HG02610 (cell line): ENCODE measurements around the gene LITAFD.

Experiments
- ATAC-seq: cut with Tn5 transposase; IDR thresholded peaks from one replicate; pipeline ENCODE4 v1.9.1; 2021; ENCODE audit warnings: mild to moderate bottlenecking, moderate library complexity; ENCODE audit not compliant: unreplicated experiment

The LITAFD gene

DNA sequence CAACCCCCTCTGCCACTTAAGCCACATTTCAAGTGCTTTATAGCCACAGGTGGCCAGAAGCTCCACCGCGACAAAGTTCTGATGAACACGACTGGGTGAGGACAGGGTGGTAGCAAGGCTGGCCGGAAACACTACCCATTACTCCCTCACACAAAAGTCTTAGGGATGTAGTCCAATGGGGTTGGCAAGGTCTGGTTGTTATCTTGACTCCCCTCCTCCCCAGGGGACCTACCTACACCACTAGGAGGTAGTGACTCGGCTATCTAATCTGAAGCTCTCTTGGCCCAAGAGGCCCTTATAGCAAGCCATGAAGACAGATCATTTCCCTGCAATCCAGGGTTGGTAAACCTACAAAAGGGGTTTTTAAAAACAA, 8.4 kb downstream of the LITAFD start:
- ATAC-seq = no peak

DNA sequence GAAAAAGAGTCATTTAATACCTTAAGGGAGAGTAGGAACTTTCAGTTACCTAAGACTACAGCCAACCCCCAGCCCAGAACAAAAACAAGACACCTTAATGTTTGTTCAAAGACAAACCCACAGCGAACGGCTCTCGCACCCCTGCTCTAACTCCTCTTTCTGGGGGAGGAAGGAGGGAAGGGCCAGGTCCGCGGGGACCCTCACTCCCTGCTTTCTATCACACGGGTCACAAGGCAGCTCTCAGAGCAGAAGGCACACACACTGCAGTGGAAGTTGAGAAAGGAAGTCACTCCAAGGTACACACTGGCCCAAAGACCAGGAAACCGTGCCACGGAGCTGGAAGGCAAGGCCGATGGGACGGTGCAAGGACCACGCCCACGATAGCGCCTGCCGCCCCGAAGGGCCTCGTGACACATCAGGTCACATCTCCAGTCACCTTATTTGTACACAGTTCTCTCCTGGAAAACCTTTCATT, 10.0 kb downstream of the LITAFD start:
- ATAC-seq = peak; percentile 25

DNA sequence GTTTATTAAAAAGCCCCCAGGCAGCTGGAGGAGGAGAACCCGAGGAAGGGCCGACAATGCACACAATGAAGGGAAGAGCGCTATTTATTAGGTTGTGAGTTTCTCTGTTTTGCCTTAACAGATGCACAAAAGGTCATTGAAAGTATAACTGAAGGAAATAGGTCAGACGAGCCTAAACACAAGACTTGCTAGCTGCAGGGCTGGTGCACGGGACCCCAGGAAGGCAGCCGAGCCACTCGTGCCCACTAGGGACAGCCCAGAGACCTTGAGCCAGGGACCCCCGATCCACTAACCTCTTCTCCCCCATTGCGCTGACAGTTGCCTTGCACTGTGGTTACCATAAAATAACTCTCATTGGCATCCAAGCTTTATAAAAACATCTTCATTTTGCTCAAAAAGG, 11.3 kb downstream of the LITAFD start:
- ATAC-seq = no peak

DNA sequence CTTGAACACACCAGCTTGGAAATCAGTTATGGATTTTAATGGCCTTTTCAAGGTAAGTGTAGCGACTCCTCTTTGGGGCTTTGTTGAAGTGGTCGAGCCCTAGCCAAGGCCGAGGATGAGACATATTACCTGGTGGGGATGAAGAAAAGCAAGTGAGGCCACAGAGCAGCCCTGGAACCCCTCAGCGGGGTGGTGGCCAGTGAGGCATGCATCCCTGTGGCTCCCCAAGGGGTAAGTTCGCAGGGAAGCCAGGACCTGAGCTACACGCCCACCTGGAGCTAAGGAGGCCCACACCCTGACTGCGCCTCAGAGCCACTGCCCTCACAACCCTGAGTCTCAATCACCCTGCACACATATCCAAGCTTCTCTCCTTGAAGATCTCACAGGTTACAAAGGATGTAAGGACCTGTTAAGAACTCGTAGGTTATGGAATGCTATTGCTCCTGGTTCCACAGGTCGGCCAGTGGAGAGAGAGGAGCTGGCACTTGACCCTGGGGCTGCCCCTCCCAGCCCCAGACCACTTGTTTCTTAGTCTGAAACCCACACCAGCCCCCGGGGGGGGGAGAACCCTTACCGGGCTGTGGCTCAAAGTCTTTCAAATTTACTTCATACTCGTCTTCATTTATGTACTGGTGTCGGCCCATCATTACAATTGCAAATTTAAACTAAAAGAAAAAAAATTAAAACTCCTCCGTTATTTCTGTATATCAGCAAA, 12.0 kb downstream of the LITAFD start:
- ATAC-seq = no peak

GRCh38 chr16:8894736-8895334, 12.7 kb downstream of the LITAFD start:
- no peak for ATAC-seq

GRCh38 chr16:8898660-8899318, 16.6 kb downstream of the LITAFD start:
- no peak for ATAC-seq

GRCh38 chr16:8899709-8900317, 17.7 kb downstream of the LITAFD start:
- ATAC-seq = no peak

GRCh38 chr16:8900343-8900742, 18.2 kb downstream of the LITAFD start:
- no peak for ATAC-seq

DNA sequence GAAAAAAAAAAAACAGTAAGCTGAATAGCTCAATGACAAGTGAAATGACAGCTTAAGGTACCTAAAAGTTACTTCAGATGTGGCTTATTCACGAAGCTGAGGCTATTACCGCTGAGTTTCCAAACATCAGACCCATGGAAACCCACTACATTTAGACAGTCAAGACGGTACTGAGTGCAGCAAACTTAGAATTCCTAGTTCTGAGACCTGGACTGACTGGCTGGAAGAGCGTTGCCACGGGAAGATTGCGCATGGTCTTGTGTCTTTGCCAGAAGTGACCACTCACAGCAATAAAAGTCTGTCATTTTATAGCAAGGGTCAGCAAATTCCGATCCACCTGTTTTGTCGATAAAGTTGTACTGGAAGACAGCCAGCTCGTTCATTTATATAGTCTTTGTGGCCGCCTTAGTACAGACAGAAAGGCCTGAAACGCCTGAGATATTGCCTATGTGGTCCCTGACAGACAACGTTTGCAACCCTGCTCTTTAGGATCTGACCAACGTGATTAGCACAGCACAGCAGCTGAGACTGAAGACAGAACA, 19.2 kb downstream of the LITAFD start:
- no peak for ATAC-seq

- no peak for ATAC-seq
These were observed 20.9 kb downstream of the LITAFD start for GRCh38 chr16:8903004-8903403.

GRCh38 chr16:8904018-8904430, 21.9 kb downstream of the LITAFD start:
- ATAC-seq = no peak

DNA sequence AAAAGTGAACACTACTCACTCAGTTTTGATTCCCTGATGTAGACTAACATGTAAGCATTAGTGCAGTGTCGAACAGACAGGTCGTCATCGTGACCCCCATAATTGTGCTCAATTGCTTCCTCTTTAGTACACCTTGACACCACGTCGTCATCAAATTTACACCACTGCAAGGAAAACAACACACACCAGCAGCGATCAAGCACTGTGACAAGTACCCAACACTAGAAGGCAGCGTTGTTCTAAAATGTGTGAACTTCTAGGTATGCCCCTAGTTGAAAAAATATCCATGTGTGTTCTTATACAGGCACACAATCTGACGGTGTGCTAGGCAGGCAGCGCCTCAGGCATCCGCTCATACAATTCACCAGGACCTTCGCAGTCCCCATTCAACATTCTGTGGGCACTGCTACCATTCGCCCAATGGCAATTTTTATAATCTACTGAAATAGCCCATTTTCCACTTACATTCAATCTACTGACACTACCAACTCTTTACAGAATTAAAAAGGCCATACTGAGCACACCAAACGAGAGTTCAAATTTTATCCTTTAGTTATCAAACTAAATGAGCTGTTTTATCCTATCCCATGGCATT, 23.1 kb downstream of the LITAFD start:
- ATAC-seq = no peak

GRCh38 chr16:8905795-8906591, 23.8 kb downstream of the LITAFD start:
- no peak for ATAC-seq

- no peak for ATAC-seq
These were observed 24.9 kb downstream of the LITAFD start for GRCh38 chr16:8907096-8907495.

GRCh38 chr16:8908810-8909468, 26.8 kb downstream of the LITAFD start:
- ATAC-seq = no peak

GRCh38 chr16:8910811-8911210, 28.7 kb downstream of the LITAFD start:
- ATAC-seq = no peak

GRCh38 chr16:8912793-8913192, 30.6 kb downstream of the LITAFD start:
- ATAC-seq = no peak

DNA sequence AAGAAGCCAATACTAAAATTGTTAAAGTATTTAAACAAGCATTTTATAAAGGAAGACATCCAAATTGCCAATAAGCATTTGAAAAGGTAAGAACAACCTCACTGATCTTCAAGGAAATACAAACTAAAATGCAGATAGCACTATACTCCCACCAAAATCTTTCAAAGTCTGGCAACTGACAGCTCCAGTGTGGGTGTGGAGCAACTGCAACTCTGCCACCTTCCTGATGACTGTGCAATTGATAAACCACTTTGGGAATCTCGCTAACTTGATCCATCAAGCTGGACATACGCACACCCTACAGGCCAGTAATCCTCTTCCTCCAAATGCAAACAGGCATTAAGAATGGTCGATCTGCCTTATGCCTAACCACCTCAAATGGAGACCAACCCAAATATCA, 31.9 kb downstream of the LITAFD start:
- ATAC-seq = no peak

DNA sequence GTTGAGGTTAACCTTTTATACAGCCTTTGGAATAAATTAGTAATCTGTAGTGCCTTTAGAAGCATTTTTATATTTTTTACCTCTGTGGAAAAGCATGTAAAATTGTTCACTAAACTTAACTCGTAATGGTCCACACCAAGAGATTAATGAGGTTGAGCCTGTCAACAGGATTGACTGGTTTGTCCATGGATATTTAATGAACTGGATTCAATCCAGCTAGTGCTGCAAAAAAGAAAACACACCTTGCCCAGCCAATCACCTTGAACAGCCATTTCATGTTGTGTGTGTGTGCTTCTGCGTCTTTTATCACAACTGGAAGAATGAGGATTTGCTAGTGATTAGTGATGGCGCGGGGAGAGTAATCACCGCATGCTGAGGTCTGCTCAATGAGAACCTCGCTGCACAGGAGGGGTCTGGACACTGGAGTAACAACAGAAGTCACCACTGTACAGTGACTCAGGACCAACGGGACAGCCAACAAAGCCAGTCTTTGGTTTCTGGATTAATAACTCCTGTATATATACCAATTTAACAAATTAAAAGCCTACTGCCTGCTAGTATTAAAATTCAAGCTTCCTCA, 33.7 kb downstream of the LITAFD start:
- ATAC-seq = no peak
